NCI-H82 (cell line): ENCODE measurements around the gene STXBP2.

Experiments used
- DNase-seq: peaks from one replicate; lab custom pipeline; 2025; lab: John Stamatoyannopoulos, UW

Gene STXBP2

DNA sequence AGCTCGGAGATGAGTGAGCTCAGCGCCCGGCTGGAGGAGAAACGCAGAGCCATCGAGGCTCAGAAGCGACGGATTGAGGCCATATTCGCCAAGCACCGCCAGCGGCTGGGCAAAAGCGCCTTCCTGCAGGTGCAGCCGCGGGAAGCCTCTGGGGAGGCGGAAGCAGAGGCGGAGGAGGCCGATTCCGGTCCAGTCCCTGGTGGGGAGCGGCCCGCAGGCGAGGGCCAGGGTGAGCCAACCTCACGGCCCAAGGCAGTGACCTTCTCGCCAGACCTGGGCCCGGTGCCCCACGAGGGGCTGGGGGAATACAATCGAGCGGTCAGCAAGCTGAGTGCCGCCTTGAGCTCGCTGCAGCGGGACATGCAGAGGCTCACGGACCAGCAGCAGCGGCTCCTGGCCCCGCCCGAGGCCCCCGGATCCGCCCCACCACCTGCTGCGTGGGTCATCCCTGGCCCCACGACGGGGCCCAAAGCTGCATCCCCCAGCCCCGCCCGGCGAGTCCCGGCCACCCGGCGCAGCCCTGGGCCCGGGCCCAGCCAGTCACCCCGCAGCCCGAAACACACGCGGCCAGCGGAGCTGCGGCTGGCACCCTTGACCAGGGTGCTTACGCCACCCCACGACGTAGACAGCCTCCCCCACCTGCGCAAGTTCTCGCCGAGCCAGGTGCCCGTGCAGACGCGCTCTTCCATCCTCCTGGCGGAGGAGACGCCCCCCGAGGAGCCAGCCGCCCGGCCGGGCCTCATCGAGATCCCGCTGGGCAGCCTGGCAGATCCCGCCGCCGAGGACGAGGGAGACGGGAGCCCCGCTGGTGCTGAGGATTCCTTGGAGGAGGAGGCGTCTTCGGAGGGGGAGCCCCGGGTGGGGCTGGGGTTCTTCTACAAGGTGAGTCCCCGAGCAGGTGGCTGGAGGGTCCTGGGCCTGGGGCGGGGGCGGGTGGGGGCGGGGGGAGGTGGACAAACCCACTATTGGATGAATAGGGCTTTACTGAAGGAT is 24.3 kb upstream of the STXBP2 start:
- no peak for DNase-seq

DNA sequence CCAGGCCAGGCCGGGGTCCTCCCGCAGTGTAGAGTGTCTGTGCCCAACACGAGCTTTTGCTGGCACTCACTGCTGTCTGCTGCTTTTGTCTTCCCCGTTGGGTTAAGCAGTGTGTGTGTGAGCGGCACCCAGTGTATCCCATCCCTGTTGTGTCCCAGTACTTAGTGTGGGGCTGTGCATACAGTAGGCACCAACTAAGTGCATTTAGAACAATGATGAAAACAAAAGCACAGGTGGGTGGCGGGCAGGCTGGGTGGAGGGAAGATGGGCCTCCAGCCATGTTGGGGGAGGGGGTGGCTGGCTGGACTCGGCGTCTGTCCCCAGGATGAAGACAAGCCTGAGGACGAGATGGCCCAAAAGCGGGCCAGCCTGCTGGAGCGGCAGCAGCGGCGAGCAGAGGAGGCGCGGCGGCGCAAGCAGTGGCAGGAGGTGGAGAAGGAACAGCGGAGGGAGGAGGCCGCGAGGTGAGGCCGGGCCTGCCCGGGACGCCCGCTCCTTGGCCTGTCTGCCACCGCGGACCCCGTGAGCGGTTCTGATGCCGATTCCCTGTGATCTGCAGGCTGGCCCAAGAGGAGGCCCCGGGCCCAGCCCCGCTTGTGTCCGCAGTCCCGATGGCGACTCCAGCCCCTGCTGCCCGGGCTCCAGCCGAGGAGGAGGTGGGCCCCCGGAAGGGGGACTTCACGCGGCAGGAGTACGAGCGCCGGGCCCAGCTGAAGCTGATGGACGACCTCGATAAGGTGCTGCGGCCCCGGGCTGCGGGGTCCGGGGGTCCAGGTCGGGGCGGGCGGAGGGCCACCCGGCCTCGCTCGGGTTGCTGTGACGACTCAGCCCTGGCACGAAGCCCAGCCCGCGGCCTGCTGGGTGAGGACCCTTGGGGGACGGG is 21.8 kb upstream of the STXBP2 start:
- DNase-seq, result no peak

DNA sequence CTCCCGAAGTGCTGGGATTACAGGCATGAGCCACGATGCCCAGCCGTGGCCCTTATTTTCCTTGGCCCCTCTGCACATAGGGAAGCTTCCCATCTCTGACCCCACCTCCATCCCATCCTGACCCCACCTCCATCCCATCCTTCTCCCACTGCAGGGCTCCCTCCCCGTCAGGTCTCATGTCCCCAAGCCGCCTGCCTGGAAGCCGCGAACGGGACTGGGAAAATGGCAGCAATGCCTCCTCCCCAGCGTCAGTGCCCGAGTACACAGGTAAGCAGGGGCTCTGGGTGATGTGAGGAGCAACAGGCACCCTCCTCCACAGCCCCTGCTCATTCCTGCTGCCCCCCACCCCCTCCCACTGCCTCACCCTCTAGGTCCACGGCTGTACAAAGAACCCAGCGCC is 19.7 kb upstream of the STXBP2 start:
- DNase-seq, result no peak

DNA sequence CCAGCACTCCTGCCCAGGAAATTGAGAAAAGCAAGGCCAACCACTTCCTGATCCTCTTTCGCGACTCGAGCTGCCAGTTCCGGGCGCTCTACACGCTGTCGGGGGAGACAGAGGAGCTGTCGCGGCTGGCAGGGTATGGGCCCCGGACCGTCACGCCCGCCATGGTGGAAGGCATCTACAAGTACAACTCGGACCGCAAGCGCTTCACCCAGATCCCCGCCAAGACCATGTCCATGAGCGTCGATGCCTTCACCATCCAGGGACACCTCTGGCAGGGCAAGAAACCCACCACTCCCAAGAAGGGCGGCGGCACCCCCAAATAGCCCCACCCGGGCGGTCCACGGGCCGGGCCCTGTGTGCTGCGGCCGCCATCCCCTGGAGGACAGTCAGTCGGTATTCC is 19.2 kb upstream of the STXBP2 start:
- no peak for DNase-seq

DNA sequence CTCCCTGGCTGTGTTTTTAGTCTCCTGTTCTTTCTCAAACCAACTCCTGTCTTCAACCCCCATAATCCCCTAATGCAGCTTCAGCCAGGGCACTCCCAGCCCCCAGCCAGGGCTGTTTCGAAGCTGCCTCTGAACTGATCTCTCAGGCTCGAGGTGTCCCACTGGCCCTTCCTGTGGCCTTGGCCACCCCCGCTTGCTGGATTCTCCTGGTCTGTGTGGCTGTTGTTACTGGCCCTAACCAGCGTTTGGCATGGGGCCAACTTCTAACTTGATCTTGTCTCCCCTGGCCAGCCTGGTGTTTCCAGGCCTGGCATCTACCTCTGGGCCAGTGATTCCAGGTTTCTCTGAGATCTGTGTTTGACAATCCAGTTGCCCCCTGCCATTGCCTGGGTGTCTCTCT is 18.6 kb upstream of the STXBP2 start:
- peak; percentile 77 for DNase-seq

DNA sequence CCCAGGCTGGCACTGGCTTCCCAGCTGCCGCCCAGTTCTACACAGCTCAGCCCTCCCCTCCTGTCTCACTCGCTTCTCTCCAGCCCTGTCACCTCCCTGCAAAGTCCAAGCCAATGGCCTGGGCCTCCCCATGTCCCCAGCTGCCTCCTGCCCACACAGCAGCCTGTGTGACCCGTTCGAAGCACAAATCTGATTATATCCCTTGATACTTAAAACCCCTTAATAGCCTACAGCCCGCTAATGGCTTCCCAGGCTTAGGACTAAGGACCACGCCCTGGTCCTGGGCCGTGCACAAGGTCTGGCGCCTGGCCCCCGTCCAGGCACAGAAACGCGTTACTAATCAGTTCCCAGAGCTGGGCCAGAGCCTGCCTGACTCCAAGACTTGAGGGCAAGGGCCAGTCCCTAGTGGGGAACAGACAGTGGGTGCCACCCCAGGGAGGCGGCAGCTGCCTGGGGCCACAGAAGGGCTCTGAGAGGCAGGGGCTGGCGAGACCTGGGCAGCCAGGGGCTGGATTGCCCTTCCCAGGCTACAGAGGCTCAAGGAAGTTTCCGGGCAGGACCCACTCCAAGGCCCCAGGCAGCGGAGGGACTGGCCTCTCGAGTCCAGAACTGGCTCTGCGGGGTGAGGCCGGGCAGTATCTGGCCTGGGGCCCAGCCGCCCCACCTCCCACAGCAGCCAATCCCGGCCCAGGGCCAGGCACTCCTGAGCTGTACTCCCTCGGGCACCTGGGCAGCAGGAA is 18.0 kb upstream of the STXBP2 start:
- peak; percentile 96 for DNase-seq

DNA sequence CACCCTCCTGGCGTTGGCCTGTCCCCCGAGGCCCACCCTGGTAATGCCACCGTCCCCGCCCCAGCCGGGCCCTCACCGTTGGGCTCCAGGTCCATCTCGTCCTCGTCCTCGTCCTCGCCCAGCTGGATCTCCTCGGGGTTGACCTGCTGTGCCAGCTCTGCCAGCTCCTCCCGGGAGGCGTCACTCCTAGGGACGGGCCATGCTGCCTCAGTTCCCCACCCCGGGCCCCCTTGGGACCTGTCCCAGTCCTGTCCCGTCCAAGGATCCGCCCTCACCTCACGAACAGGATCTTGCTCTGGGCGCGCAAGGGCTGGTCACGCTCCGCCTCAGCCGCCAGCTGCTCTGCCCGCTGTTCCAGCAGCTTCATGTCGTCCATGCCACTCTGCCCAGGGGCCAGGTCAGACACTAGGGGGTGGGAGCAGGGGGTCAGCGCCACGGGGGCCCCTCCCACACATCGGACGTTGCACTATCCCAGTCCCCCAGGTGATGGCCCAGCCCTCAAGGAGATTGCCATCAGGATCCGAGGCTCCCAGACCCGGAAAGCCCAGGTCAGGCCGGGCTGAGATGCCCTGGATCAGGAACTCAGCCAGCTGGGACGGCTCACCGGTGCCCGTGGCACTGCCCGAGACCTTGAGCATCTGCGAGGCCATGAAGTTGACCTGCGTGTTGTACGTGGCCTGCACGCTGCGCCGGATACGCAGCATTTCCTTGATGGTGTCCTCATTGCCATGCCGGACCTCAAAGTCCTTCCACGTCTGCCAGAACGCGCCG is 17.1 kb upstream of the STXBP2 start:
- DNase-seq, result no peak

DNA sequence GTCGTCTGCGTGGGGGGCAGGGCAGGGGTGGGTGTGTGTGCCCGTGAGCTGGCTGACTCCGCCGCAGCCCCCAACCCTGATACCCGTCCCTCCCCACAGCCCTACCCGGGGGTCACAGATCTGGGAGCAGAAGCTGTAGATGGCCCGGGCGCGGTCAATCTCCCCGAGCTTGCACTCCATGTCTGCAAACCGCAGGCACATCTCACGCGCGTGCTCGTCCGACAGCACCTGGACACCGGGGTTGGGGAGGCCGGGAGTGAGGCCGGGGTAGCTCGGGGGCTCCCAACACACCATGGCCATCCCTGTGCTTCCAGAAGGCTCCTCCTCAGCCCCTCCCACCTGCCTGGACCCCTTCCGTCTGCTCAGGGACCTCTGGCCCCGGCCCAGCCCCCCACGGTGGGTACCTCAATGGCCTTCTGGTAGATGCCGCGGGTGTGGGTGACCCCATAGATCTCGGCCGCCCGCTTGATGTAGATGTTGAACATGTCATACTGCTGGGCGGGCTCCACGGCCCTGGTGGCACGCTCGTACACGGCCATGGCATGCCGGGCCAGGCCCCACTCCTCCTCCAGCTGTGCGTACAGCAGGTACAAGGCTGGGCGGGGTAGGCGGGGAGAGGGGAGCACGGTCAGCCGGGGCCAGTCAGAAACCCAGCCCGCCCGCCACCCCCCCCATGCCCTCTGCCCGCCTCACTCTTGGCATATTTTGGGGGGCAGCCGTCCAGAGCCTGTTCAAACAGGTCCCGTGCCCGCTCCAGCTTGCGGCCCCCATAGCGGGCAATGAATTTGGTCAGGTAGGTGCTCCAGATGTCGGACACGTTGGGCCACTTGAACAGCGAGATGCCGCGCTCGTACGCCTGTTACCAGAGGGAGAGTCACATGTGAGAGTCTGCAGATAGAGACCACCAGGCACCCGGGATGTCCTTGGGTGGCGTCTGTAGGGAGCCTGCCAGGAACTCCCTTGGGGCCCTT is 16.2 kb upstream of the STXBP2 start:
- no peak for DNase-seq

DNA sequence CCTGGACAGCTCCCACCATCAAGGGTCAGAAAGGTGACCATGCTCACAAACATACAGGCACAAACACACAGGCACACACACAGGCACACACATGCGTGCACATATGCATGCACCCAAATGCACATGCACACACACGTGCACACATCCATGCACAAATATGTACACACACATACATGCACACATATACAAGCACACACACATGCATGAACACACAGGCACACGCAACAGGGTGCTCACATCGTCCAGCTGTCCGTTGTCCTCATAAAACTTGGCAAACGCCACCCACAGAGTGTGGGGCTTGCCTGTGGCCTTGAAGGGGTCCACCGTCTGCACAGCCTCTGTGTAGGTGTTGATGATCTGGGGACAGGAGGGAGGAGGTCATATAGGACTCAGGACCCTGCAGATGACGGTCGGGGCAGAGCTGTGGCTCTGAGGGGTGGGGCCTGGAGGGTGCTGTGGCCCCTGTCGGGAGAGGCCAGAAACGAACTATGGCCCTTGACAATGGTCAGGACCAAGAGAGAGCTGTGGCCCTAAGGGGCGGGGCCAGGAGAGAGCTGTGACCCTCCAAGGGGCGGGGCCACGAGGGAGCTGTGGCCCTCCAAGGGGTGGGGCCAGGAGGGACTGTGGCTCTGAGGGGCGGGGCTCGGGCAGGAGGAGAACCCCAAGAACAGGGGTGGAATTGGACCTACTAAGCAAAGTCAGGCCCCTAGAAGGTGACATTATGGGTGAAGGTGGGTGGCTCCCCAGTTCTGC is 13.8 kb upstream of the STXBP2 start:
- peak; percentile 13 for DNase-seq

DNA sequence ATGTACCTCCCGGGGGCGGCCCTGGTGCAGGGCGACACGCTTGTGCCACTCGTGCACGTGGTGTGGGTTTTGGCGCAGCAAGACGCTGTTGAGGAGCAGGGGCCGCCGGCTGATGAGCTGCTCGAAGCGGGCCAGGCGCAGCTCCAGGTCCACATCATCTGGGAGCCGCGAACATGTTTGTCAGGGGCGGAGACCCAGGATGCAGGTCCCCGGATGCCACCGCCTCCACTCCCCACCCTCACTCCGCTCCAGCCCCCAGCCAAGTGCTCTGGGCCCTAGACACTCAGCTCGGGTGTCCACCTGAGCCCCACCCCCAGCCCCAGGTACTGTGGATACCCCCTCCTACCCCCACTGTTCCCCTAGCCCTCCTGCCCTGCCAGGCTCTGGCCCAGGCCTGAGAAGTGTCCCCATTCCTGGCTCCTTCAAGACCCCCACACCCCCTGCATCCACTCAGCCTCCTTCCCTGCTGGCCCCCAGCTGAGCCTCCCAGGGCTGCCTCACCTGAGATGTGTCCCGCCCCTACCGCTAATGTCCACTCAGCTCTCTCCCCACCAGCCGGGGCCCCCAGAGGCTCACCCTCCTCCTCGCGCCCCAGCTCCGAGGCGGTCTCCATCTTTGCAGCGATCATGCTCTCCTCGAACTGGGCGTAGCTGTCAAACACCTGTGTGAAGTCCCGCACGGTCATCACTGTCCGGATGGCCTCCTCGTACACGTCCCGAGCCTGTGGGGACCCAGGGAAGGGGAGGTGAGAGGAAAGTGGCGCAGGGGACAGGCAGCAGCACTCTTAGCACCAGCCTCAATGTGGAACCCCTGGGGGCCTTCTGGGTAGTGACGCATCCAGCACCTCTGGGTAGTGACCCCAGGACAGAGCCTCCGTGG is 12.9 kb upstream of the STXBP2 start:
- no peak for DNase-seq

DNA sequence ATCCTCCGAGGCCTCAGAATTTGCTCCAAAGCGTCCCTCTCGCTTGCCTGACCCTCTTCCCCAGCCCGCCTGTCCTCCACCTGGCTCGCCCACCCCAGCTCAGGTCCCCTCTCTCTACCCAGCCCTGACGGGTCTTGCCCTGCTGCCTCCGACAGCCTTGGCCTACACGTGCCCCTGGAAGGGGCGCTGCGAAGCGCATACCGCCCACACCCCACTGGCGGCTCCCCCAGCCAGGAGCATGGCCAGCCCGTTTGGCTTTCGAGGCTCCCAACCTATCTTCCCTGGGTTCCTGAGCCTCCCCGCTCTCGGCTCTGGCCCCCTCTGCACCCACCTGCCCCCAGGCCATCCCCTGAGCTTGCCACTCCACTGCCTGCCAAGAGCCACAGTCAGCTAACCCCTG is 12.1 kb upstream of the STXBP2 start:
- DNase-seq, result no peak

DNA sequence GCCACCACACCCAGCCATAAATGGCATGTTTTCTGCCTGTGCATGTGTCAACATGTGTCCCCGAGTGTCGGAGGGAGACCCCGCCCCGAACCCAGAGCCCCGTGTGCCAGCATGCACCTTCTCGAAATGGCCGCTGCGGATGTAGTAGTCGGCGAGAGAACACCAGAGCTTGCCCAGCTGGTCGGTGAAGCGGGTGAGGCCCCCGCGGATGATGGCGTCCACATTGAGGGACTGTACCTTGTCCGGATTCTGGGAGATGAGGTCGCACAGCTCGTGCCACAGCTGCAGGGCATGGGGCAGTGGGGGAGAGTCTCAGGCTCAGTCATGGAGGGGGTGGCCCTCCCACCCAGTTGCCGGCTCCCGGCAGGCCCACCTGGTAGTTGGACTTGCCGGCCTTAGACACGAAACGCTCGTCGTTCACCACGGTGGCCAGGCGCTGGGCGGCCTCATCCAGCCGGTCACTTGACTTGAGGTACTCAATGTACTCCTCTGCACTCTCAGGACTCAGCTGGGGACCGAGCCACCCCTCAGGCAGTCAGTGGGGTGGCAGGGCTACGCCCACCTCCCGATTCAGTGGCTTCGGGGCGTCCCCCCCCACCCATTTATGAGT is 11.0 kb upstream of the STXBP2 start:
- no peak for DNase-seq

DNA sequence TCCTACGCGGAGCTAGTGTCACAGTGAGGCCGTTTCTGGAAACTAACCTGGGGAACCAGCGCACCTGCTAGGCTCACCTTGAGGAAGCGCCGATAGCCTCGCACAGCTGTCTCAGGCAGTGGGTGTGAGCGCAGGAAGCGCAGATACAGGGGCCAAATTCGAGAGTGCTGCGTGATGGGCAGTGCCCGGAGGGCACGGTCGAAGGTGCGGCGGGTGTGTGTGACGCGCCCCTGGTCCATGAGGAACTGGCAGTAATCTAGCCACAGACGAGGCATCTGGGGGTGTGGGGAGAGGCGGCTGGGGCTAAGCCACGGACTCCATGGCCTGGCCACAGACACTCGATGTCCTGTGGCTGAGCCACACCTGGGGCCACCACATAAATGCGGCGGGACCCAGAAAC is 9.7 kb upstream of the STXBP2 start:
- no peak for DNase-seq

DNA sequence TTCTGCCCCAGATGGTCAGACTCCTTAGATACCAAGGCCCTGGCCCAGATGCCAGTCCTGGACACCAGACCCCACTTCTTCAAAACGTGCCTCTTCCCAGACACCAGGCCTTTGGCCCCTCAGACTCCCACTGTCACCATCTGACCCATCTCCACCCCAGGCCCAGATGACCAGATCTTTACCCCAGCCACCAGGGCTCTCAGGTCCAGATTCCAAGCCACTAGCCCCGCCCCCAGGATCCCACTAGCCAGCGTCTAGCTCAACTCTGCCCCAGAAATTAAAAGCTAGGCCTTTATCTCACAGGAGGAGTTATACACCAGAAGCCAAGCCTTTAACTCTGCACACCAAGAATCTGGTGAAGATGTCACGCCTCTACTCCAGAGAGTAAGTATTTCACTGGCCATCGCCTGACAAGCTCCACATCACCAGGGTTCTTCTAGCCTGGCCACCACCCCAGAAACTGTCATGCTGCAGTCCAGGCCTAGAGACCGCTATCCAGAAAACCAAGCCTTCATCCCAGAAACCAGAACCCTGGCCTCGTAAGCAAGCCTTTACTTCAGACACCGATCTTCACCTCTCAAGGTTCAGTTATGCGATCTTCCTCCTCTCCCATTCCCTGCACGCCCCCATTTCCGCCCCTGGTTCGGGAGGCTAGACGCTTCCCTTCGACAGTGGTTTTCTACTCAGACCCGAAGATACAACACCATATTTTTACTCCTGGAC is 8.2 kb upstream of the STXBP2 start:
- DNase-seq, result no peak

DNA sequence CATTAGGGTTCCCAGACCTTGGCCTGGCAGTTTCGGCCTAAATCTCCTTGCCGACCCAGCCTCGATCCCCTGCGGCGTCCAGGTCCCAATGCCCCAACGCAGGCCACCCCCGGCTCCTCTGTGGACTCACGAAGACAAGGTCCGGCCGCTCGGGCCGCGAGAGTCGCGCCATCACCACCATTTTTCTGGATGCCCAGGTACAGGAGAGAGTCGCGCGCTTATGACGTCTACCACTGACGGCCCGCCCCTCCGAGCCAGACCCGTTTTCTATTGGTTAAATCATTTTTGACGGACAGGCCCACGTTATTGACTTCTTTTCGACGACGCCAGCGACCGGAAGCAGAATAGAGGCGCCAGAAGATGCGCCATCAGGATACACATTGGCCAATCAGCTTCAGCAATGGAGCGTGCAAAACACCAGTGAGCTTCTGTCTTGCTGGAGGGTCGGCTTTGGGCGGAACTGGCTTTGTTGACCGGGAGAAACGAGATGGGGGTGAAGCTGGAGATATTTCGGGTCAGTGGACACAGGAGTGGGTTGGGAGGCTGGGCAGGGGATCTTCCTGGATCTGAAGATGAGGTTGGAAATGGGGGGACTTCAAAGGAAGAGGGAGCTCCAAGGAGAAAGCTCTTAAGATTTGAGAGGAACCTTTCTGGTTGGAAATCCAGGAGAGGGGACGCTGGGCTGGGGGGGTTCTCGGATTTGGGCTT is 7.4 kb upstream of the STXBP2 start, which contains the start of the genes PET100 and XAB2:
PET100 (plus strand) TSS at position 447 of the 708 bp plus-strand sequence; CDS start at position 488, 41 bp downstream.
XAB2 (minus strand) TSS at position 199 of the 708 bp plus-strand sequence; CDS start at position 181, 18 bp downstream.
- DNase-seq, result peak; percentile 98

DNA sequence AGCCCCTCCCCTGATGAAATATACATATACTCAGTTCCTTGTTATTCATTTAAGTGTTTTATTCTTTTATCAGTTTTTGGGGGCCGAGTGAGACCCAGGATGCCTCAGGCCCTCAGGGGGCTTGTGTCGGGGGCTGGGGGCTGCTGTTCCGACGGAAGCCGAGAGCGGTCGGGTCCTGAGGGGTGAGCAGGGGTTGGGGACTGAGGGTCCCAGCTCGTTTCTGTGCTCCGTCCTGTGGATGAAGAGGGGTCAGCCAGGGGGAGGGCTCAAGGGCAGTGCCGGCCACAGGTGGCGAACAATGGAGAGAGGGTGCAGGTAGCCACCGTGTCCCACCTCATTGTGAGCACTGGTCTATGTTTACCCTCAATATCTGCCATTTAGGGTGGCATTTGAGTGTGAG is 5.3 kb upstream of the STXBP2 start:
- no peak for DNase-seq
